Measurements from ENCODE around the gene AQP7. TPM values are rescaled to one million over a fixed set of nuclear protein-coding genes. Genes with fewer than 3 reads are reported as not detected.
"Not testable (repeated sequence)": the region's sequence is repeated elsewhere in the genome, so short reads cannot be mapped to it uniquely, and the experiment has no call there.

The AQP7 gene
- total RNA-seq (2022) (2.2 and 2.4 TPM in 2 replicates), Bru-seq, nascent RNA (percentile 31 among the genes with signal in this experiment), BruChase-seq, experiment 1, labeled RNA remaining after a 2-hour chase (percentile 35 among the genes with signal in this experiment), BruChase-seq, experiment 2, labeled RNA remaining after a 6-hour chase (percentile 34 among the genes with signal in this experiment)
- long read RNA-seq = 0 reads

- H3K9me3 Mint-ChIP-seq (ENCODE audit: unreplicated experiment); POLR2A ChIA-PET; H3K36me3 Mint-ChIP-seq (ENCODE audit: insufficient read depth, unreplicated experiment); H3K27ac Mint-ChIP-seq (ENCODE audit: unreplicated experiment); H3K27me3 ChIP-seq (replicated peaks; ENCODE audit: control insufficient read depth, insufficient read depth, low read length); H3K4me3 ChIP-seq (ENCODE audit: low read depth, low read length); H3K4me1 ChIP-seq; BruUV-seq (replicated peaks); H3K9me3 ChIP-seq; H3K36me3 ChIP-seq (ENCODE audit: control insufficient read depth, insufficient read depth, low read length); H3K4me3 Mint-ChIP-seq (ENCODE audit: unreplicated experiment); DNase-seq; H3K27me3 Mint-ChIP-seq (ENCODE audit: insufficient read depth, unreplicated experiment): not testable (repeated sequence)
- CTCF ChIA-PET = interaction anchor here (3.0 to 3.7 kb wide), 2 partner anchors 28 to 65 kb away, joined by 18 to 56 read pairs; no protein-coding TSS in a partner anchor
- H3K4me1 Mint-ChIP-seq (ENCODE audit: low read depth, unreplicated experiment) = peaks cover 11% of the 10 kb centered on the region
- intact Hi-C loops (cut with micrococcal nuclease; ENCODE audit: unreplicated experiment) = loop anchor here (5.0 kb wide), 3 partner anchors 115 to 320 kb away; no protein-coding TSS in a partner anchor
Observed at GRCh38 chr9:33402371-33402770, at the start of gene AQP7. TSS of gene AQP7 (minus strand) at chr9:33402568. CDS start at chr9:33401262, 1,306 bp downstream.

- H3K4me3 ChIP-seq (ENCODE audit: low read depth, low read length) = no peak overlapping the region
- POLR2A ChIA-PET = no interaction called here
- Mint-ChIP-seq H3K4me3 (ENCODE audit: unreplicated experiment) (no peak overlapping the region), H3K27me3 (ENCODE audit: insufficient read depth, unreplicated experiment) (no peaks in the 10 kb centered on the region), H3K36me3 (ENCODE audit: insufficient read depth, unreplicated experiment) (peaks cover 11% of the 10 kb centered on the region), H3K9me3 (ENCODE audit: unreplicated experiment) (no peaks in the 10 kb centered on the region), H3K27ac (ENCODE audit: unreplicated experiment) (no peak overlapping the region), H3K4me1 (ENCODE audit: low read depth, unreplicated experiment) (peaks cover 24% of the 10 kb centered on the region)
- H3K9me3 ChIP-seq = no peaks in the 10 kb centered on the region
- TF ChIP-seq CTCF (IDR thresholded peaks at IDR 0.05; ENCODE audit: insufficient read depth in 1 of 2, low read depth in 1 of 2, low read length in 1 of 2, severe bottlenecking in 1 of 2, unreplicated experiment in 1 of 2) = no peak
- peaks cover 36% of the 10 kb centered on the region for H3K4me1 ChIP-seq
- CTCF ChIA-PET = interaction anchor here (0.6 to 3.8 kb wide), 3 partner anchors 35 to 109 kb away, joined by 11 to 32 read pairs (median 19); no protein-coding TSS in a partner anchor
- no peak for DNase-seq
- no peaks in the 10 kb centered on the region for H3K36me3 ChIP-seq (ENCODE audit: control insufficient read depth, insufficient read depth, low read length)
- intact Hi-C loops (cut with micrococcal nuclease; ENCODE audit: unreplicated experiment) = no loop called here
- no peaks in the 10 kb centered on the region for H3K27me3 ChIP-seq (replicated peaks; ENCODE audit: control insufficient read depth, insufficient read depth, low read length)
- no TSS peak for BruUV-seq (replicated peaks)
Observed at GRCh38 chr9:33450621-33451146, 48.3 kb upstream of the AQP7 start.

GRCh38 chr9:33449715-33450114 is 47.3 kb upstream of the AQP7 start:
- POLR2A ChIA-PET = no interaction called here
- peaks cover 11% of the 10 kb centered on the region for H3K36me3 Mint-ChIP-seq (ENCODE audit: insufficient read depth, unreplicated experiment)
- CTCF ChIA-PET = interaction anchor here (0.6 to 1.4 kb wide), 2 partner anchors 30 to 46 kb away, joined by 3 to 5 read pairs; no protein-coding TSS in a partner anchor

More at GRCh38 chr9:33449715-33450114, 47.3 kb upstream of the AQP7 start:
- Histone ChIP-seq H3K4me3 (ENCODE audit: low read depth, low read length) (no peak overlapping the region), H3K9me3 (no peaks in the 10 kb centered on the region), H3K36me3 (ENCODE audit: control insufficient read depth, insufficient read depth, low read length) (no peaks in the 10 kb centered on the region), H3K27me3 (replicated peaks; ENCODE audit: control insufficient read depth, insufficient read depth, low read length) (no peaks in the 10 kb centered on the region), H3K4me1 (peaks cover 46% of the 10 kb centered on the region)
- H3K4me1 Mint-ChIP-seq (ENCODE audit: low read depth, unreplicated experiment) = peaks cover 34% of the 10 kb centered on the region
- no peak for DNase-seq
- no peak overlapping the region for H3K27ac Mint-ChIP-seq (ENCODE audit: unreplicated experiment)
- TF ChIP-seq CTCF (IDR thresholded peaks at IDR 0.05; ENCODE audit: insufficient read depth in 1 of 2, low read depth in 1 of 2, low read length in 1 of 2, severe bottlenecking in 1 of 2, unreplicated experiment in 1 of 2) = no peak
- no peak overlapping the region for H3K4me3 Mint-ChIP-seq (ENCODE audit: unreplicated experiment)
- intact Hi-C loops (cut with micrococcal nuclease; ENCODE audit: unreplicated experiment) = loop anchor here (5.0 kb wide), 1 partner anchor 72 kb away; no protein-coding TSS in a partner anchor
- no peaks in the 10 kb centered on the region for H3K9me3 Mint-ChIP-seq (ENCODE audit: unreplicated experiment)
- no peaks in the 10 kb centered on the region for H3K27me3 Mint-ChIP-seq (ENCODE audit: insufficient read depth, unreplicated experiment)
- BruUV-seq (replicated peaks) = no TSS peak
